A673 (cell line): ENCODE data around the gene DGKQ.

Source experiments
- EZH2 ChIP-seq: fragments of 200-600 bp; sonication (generic); IDR thresholded peaks from 2 replicates; pipeline ENCODE4 v1.6.1; 2017; ENCODE audit warnings: borderline replicate concordance, low read depth, mild to moderate bottlenecking, mixed read lengths, antibody characterized with exemption, low read length; ENCODE audit not compliant: poor library complexity, severe bottlenecking
- TF ChIP-seq, protein P1 (sequence below): fragments of 300-800, 200-600 bp; sonication (generic); conservative IDR thresholded peaks from 2 replicates; pipeline ENCODE4 v1.5.1; 2017; ENCODE audit warnings: low read depth, mild to moderate bottlenecking, antibody characterized with exemption, low read length, moderate library complexity, mixed read lengths

DNA sequence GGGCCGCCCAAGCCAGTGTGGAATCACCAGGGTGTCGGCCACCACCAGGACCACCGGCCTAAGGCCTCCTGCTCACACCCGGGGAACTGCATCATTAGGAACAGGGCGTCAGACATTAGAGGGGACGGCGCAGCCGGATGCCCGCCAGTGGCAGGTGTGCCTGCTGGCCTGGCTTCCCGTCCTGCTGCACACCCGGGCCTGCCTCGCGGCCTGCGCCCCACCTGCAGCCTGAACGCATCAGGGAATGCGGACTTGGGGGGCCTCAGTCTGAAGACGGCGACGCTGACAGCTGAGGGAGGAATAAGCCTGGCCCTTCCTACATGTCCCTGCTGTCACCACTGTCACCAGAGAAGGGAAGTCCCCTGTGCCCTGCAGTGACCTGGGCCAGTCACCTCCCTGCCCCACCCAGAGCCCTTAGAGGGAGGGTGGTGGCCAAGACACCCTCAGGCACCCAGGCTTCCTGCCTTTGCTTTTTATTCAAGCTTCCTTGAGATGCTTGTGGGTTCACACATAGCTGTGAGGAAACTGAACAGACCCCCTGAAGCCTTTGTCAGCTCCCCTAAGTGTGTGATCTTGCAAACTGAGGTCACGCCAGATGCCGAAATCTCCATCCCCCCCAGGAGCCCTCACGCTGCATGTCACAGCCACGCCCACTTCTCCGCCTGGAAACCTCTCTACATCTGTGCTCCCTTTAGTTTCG, 3.2 kb downstream of the DGKQ start:
- TF ChIP-seq, protein P1, sequence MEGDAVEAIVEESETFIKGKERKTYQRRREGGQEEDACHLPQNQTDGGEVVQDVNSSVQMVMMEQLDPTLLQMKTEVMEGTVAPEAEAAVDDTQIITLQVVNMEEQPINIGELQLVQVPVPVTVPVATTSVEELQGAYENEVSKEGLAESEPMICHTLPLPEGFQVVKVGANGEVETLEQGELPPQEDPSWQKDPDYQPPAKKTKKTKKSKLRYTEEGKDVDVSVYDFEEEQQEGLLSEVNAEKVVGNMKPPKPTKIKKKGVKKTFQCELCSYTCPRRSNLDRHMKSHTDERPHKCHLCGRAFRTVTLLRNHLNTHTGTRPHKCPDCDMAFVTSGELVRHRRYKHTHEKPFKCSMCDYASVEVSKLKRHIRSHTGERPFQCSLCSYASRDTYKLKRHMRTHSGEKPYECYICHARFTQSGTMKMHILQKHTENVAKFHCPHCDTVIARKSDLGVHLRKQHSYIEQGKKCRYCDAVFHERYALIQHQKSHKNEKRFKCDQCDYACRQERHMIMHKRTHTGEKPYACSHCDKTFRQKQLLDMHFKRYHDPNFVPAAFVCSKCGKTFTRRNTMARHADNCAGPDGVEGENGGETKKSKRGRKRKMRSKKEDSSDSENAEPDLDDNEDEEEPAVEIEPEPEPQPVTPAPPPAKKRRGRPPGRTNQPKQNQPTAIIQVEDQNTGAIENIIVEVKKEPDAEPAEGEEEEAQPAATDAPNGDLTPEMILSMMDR = no peak
- TF ChIP-seq EZH2 = no peak
